Urinary bladder (tissue), 4 donors: ENCODE results near the gene PHACTR1. TPM values are rescaled to one million over a fixed set of nuclear protein-coding genes. Genes with fewer than 3 reads are reported as not detected.
"Not testable (repeated sequence)": the region's sequence is repeated elsewhere in the genome, so short reads cannot be mapped to it uniquely, and the experiment has no call there.

Experiments
- DNase-seq: peaks from one replicate; pipeline ENCODE4 v3.0.0-alpha.2; 2015; ENCODE audit errors: extremely low spot score
- H3K27ac ChIP-seq: one replicate; pipeline ENCODE4 v1.5.1; 2013; ENCODE audit warnings: low read depth, mild to moderate bottlenecking, moderate library complexity
- H3K36me3 ChIP-seq: one replicate; pipeline ENCODE4 v1.6.1; 2013; ENCODE audit warnings: mild to moderate bottlenecking, moderate library complexity; ENCODE audit not compliant: insufficient read depth
- H3K4me1 ChIP-seq: one replicate; pipeline ENCODE4 v1.6.1; 2013; ENCODE audit warnings: mild to moderate bottlenecking, moderate library complexity; ENCODE audit not compliant: insufficient read depth
- H3K4me3 ChIP-seq: one replicate; pipeline ENCODE4 v1.5.1; 2013; ENCODE audit warnings: low read depth, low read length
- WGBS: extraction: QIAGEN DNeasy Blood & Tissue Kit; methylation state at CpG from one replicate; pipeline ENCODE4 v1.1.7; 2013; 5-methylcytosine and 5-hydroxymethylcytosine counted together
- polyA plus RNA-seq: library from polyadenylated mRNA; stranded (reverse); fragments of 200-250 nt; gene quantifications from one replicate; pipeline ENCODE4 v1.2.3, GENCODE V29; 2013
- total RNA-seq: library from RNA; depleted of rRNA; stranded (reverse); fragments of >200 nt; gene quantifications from one replicate; pipeline ENCODE4 v1.2.3, GENCODE V29; 2014
- donor health status: healthy with polysubstance abuse.
- donor health status: healthy.

Gene PHACTR1
- total and polyA plus RNA-seq, 2 donors = 3.3 to 4.3 TPM

DNA sequence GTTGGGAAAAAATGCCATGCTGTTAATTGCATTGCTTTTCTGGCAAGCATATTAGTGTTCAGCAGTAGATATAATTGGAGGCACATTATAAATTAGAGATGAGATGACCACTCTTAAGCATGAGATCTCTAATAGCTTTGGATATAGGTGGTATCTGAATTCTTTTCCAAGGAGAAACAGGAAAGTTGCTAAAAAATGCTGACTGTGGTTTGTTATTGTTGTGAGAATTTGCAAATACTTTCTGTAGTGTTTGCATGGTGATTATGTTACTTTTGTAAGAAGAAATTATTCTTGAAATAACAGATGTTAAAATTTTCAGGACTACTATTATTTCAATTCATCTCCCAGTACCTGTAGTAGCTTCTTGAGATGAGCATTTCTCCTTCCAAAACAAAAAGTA, 386.6 kb downstream of the PHACTR1 start:
- Histone ChIP-seq H3K36me3 (no peaks in the 10 kb centered on the region), H3K4me1 (no peaks in the 10 kb centered on the region), H3K4me3 (no peak overlapping the region), H3K27ac (no peak overlapping the region)
- no peak for DNase-seq

DNA sequence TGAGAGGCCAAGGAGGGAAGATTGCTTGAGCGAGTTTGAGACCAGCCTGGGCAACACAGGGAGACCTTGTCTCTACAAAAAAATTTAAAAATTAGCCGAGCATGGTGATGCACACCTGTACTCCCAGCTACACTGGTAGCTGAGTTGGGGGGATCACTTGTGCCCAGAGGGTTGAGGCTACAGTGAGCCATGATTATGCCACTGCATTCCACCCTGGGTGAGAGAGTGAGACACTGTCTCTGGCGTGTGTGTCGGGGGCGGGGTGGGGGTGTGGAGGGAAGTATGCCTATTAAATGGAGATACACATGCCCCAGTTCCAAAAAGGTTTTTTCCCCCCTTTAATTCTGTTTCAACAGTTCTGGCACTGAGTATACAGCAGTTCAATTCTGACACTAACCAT, 388.6 kb downstream of the PHACTR1 start:
- WGBS = 95% methylated on average over 5 of the region's 5 CpGs
- Histone ChIP-seq H3K36me3 (no peaks in the 10 kb centered on the region), H3K4me1 (no peaks in the 10 kb centered on the region), H3K4me3 (no peak overlapping the region), H3K27ac (no peak overlapping the region)
- no peak for DNase-seq

DNA sequence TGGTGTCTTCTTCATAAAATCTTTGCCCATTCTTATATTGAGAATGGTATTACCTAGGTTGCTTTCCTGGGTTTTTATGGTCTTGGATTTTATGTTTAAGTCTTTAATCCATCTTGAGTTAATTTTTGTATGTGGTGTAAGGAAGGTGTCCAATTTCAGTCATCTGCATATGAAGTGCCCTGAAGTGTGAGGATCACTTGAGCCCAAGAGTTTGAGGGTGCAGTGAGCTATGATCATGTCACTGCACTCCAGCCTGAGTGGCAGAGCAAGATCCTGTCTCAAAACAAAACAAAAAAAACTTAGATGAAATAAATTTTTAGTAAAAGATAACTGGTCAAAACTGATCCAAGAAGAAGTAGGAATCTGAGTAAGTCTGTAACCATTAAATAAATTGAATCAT, 396.4 kb downstream of the PHACTR1 start:
- no peak overlapping the region for H3K4me3 ChIP-seq
- no peak for DNase-seq
- no peaks in the 10 kb centered on the region for H3K36me3 ChIP-seq
- H3K27ac ChIP-seq = no peak overlapping the region
- H3K4me1 ChIP-seq = no peaks in the 10 kb centered on the region

DNA sequence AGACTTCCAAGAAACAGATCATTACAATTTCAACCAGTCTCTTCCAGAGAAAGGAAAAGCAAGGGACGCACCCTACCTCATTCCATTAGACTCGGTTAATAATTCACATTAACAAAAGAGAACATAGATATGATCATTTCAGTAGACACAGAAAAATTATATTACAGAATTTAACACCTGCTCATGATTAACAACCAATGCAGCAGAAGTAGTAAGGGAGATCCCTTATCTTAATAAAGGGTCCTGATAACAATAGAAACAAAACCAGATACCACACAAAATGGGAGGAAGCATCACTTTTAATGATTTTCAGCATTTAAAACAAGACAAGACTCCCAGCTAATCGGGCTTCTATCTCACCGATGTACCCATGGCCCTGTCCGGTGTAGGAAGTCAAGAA, 396.8 kb downstream of the PHACTR1 start:
- WGBS = 89% methylated on average over 5 of the region's 5 CpGs
- no peak overlapping the region for H3K4me3 ChIP-seq

DNA sequence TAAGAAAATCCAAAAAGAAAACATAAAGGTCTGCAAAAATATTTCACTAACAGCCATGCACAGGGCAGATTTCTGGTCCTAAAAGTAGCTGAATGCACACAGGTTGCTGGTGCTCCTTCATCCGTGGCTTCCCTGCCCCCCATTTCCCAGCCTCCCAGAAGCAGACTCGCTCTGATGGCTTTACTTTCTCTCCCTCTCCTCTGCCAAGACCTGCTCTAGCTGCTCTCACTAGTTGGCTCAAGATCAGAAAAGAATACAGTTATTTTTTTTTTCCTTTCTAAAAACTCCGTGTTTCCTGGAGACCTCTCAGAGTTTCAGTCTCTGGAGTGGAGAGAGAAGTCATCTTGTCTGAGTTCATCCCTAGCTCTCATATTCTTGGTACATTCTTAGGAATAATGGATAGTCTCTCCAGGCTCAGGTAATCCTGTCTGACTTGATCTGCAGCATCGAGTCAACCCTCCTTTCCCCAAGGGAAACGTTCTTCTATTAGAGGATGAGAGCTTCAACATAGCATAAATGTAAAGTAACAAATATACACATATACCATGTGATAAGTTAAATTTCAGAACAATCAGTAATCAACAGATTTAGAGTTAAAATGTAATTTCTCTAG, 397.5 kb downstream of the PHACTR1 start:
- 18% methylated on average over 5 of the region's 5 CpGs for WGBS
- peak; percentile 18 for DNase-seq
- no peaks in the 10 kb centered on the region for H3K4me1 ChIP-seq
- H3K4me3 ChIP-seq = no peak overlapping the region
- H3K36me3 ChIP-seq = no peaks in the 10 kb centered on the region
- no peak overlapping the region for H3K27ac ChIP-seq

More for the DNA sequence above, 396.8 kb downstream of the PHACTR1 start:
- no peaks in the 10 kb centered on the region for H3K36me3 ChIP-seq
- H3K27ac ChIP-seq = no peak overlapping the region
- no peaks in the 10 kb centered on the region for H3K4me1 ChIP-seq
- DNase-seq = no peak

DNA sequence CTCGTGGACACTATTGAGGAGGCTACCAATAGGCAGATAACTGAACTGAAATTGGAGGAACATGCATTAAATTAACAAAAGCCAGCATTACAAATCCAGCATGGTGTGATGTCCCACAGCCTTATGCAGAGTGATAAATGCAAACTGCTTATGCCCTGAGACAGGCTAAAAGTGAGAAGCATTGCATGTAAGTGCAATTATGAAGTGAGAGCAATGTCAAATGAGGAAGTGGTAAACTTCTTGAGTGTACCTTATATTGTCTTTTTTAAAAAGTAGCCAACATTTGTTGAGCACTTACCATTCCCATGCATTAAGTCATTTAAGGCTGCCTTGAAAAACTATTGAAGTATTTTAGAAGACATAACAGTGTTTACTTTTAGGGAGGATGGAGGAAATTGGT, 399.6 kb downstream of the PHACTR1 start:
- 83% methylated on average over 1 of the region's 1 CpG for WGBS
- Histone ChIP-seq H3K4me3 (no peak overlapping the region), H3K27ac (no peak overlapping the region), H3K36me3 (no peaks in the 10 kb centered on the region), H3K4me1 (no peaks in the 10 kb centered on the region)
- DNase-seq = no peak

DNA sequence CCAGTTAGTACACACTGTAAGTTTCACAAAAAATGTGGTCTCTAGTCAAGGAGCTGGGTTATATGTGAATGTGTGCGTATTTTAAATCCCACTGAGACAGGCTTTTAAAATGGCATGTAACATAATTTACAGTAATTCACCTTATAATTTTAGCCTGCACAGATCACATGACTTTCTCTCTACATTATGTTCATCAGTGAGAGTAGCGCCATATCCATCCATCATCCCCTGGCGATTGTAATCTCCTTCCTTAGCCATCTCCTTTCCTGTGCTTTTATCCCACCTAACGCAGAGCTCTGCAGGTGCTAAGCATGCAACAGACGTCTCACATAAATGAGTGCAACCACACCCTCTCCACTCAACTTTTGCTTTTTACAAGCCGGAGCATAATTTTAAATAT, 401.0 kb downstream of the PHACTR1 start:
- Histone ChIP-seq H3K27ac (no peak overlapping the region), H3K4me3 (no peak overlapping the region), H3K4me1 (no peaks in the 10 kb centered on the region), H3K36me3 (no peaks in the 10 kb centered on the region)
- 75% methylated on average over 6 of the region's 6 CpGs for WGBS
- DNase-seq = no peak

DNA sequence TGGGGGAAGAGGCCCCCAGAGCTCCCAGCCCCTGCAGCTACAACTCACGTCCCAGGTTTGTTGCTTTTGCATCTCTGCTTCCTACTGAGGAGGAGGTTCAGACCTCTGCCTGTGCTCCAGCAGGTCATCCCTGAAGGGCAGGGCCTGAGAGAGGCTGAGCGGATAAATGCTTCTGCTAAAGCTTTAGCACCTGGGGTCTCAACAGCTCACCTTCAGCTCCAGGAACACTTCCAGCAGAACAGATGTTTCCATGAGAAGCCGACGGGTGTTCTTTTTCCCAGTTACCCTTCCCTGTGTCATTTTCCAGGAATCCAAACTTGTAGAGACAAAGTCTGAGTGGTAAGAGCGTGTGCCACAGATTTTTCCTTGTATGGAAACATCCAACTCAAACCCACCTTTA, 403.0 kb downstream of the PHACTR1 start:
- Histone ChIP-seq H3K4me3 (no peak overlapping the region), H3K36me3 (no peaks in the 10 kb centered on the region), H3K4me1 (no peaks in the 10 kb centered on the region), H3K27ac (no peak overlapping the region)
- no peak for DNase-seq
- 89% methylated on average over 5 of the region's 5 CpGs for WGBS

DNA sequence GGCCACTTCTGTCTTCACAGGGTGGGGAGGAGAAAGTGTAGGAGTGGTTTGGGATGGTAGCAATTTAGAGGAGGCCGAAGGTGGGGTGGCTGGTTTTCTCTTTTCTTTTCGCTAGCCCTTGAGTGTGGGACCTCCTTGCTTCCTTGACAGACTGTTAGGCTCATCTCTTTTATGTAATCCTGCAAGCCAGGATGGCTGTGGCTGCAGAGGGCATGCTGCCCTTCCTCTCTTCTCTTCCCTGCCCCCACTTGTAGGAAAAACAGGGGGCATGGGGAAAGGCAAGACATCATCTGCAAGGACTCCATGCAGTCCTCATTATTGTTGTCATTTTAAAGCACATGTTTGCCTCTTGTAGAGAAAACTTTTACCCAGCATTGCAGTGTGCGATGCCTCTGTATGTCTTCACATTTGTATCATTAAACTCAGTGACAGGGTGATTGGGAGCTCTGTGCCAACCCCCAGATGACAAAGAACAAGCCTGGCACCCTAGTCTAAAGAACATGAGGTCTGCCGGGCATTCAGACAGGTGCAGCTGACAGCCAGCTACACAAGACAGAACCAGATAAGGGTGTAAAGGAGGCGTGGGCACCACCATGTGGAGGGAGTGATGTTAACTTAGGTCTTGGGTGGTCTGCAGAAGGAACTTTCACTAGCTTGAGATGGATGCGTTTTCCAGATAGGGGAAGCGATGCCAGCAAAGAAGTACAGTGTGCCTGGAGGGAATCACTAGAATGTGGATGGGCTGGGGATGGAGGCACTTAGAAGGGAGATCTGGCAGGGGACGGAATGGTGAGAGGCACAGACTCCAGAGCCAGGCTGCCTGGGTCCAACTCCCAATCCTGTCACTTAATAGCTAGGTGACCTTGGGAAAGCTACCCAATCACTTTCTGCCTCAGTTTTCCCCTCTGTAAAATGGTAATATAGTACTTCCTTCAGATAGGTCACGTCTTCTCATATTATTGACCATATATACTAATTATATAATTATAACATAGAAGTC, 404.2 kb downstream of the PHACTR1 start:
- no peak overlapping the region for H3K4me3 ChIP-seq
- no peak overlapping the region for H3K27ac ChIP-seq
- H3K36me3 ChIP-seq = no peaks in the 10 kb centered on the region
- DNase-seq = no peak
- H3K4me1 ChIP-seq = no peaks in the 10 kb centered on the region
- 64% methylated on average over 9 of the region's 9 CpGs for WGBS

DNA sequence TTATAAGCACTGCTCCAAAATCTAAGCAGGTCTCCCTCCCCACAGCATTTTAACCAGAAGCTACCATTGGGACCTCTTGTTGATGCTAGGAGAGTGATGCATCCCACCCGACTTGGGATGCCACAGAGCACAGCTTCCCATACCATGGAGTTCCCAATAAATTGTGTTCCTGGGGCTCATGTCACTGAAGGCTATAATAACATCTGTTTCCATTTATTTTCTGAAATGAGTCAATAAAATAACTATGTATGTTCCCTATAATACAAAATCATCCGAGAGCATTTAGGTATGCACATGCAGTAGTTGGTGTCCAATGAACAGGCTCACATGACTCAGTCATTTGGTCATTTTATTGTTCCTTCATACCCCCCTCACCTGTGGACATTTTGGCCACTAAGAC, 407.6 kb downstream of the PHACTR1 start:
- H3K27ac ChIP-seq = no peak overlapping the region
- H3K36me3 ChIP-seq = no peaks in the 10 kb centered on the region
- WGBS = 79% methylated on average over 2 of the region's 2 CpGs
- no peak for DNase-seq
- no peaks in the 10 kb centered on the region for H3K4me1 ChIP-seq
- H3K4me3 ChIP-seq = no peak overlapping the region

DNA sequence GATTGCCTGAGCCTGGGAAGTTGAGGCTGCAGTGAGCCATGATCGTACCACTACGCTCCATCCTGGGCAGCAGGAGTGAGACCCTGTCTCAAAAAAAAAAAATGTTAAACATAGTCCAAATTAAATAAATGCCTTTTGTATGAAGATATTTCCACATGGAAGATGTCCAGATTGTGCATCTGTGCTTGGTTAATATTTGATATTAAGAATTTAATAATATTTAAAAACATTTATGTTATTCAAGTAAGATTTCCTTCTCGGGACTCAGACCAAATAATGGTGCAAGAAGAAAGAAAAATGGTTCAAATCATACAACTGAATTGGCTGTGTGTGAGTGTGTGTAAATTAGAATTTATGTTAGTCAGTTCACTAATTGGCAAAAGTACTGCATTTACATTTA, 409.3 kb downstream of the PHACTR1 start:
- DNase-seq = no peak
- WGBS = 73% methylated on average over 3 of the region's 3 CpGs
- Histone ChIP-seq H3K4me1 (no peaks in the 10 kb centered on the region), H3K27ac (no peak overlapping the region), H3K4me3 (no peak overlapping the region), H3K36me3 (no peaks in the 10 kb centered on the region)

DNA sequence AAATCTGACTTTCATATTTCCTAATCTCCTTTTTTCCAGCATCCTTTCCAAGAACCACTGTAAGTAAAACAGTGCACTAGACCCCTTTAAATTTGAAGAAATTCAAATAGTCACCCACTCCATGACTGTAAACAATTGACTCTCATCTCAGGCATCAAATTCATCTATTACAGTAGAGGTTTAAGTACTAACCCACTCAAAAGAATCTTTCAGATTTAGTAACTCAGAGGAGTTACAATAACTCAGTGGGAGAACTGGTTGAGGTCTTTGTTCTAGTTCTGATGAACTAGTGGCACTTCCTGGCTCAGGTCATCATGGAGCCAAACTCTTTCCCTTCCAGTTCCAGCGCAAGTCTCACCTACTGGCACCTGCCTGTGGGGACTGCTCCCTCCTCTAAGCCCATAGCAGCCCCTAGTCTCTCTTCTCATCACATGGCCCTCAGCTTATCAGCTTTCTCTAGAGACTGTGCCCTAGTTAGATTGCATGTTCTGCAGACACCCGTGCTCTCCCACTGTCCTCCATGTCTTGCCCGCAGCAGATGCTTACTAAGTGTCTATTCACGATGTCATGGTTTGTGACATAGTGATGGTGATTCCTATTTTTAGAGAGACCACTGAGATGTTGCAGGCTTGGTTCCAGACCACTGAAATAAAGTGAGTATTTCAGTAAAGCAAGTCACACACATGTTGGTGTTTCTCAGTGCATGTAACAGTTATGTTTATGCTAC, 415.5 kb downstream of the PHACTR1 start:
- WGBS = 89% methylated on average over 4 of the region's 4 CpGs
- no peak for DNase-seq
- no peaks in the 10 kb centered on the region for H3K36me3 ChIP-seq
- H3K27ac ChIP-seq = no peak overlapping the region
- no peak overlapping the region for H3K4me3 ChIP-seq
- H3K4me1 ChIP-seq = no peaks in the 10 kb centered on the region

DNA sequence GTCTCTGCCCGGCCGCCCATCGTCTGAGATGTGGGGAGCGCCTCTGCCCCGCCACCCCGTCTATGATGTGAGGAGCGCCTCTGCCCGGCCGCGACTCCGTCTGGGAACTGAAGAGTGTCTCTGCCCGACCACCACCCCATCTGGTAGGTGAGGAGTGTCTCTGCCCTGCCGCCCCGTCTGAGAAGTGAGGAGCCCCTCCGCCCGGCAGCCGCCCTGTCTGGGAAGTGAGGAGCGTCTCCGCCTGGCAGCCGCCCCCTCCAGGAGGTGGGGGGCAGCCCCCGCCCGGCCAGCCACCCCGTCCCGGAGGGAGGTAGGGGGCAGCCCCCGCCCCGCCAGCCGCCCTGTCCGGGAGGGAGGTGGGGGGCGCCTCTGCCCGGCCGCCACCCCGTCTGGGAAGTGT, 417.3 kb downstream of the PHACTR1 start:
- not testable (repeated sequence) for H3K27ac ChIP-seq, DNase-seq, H3K4me3 ChIP-seq, H3K36me3 ChIP-seq, H3K4me1 ChIP-seq
- 92% methylated on average over 32 of the region's 32 CpGs for WGBS

DNA sequence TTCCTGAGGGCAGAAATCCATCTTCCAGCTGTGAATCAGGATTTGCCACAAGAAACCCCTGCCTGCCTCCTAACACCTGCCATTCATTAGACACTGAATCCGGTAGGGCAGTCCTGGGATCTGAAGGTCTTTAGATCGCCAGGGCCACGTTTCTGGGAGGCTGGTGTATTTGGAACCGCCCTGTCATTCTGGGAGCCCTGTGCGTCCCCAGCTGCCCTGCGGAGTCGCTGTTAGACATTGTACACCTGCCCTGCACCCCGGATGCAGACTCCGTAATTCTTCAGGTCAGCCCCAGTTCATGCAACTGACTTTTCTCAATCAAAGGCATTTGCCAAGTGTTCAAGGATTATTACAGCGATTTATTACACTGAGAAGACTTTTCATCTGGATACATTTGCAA, 418.6 kb downstream of the PHACTR1 start:
- Histone ChIP-seq H3K27ac (no peak overlapping the region), H3K4me1 (no peaks in the 10 kb centered on the region), H3K36me3 (no peaks in the 10 kb centered on the region), H3K4me3 (no peak overlapping the region)
- WGBS = 70% methylated on average over 10 of the region's 10 CpGs
- DNase-seq = no peak
